K562 (cell line): ENCODE data around the gene MVB12B. TPM values are rescaled to one million over a fixed set of nuclear protein-coding genes. Genes with fewer than 3 reads are reported as not detected.

Source experiments
- ATAC-seq: fragments of 200-7000 bp; cut with Tn5 transposase; 3 replicates; pipeline ENCODE4 v1.9.1; 2020; ENCODE audit warnings: moderate library complexity
- BruUV-seq: library from RNA; stranded (reverse); fragments of 400-500 nt; replicated peaks from 2 replicates; lab custom pipeline; 2021; lab: Mats Ljungman, UMichigan
- CTCF ChIA-PET: fragments of 300-600 bp; formaldehyde crosslinking; extraction: SDS; loops from one replicate; lab custom pipeline; 2021; ENCODE audit warnings: low intra/inter-chr PET ratio; lab: Yijun Ruan, JAX
- POLR2A ChIA-PET: fragments of 300-600, 350-650 bp; sonication (Branson Sonifier 250); formaldehyde crosslinking; extraction: SDS; loops from one replicate; lab custom pipeline; 2021; ENCODE audit warnings: antibody characterized with exemption, inconsistent platforms; lab: Yijun Ruan, JAX
- DNase-seq, 4 experiments: peaks; one replicate each; pipeline versions ENCODE4 v3.0.0 to v3.0.0-alpha.2; 2011 to 2018; ENCODE audit warnings: low spot score in 3 of 4, mixed read lengths in 3 of 4; ENCODE audit errors: extremely low read depth in 1 of 4
- FAIRE-seq: peaks from 2 replicates; lab custom pipeline; 2011; peaks lifted over from hg19 to GRCh38; lab: Jason Lieb, UNC
- H2AFZ ChIP-seq: 2 replicates; pipeline ENCODE4 v1.6.0; 2011; ENCODE audit warnings: low read depth, low read length, control low read depth, inconsistent platforms
- H3K27ac ChIP-seq: fragments of 200-600 bp; 3 replicates; pipeline ENCODE4 v1.8.0; 2011; ENCODE audit warnings: low read depth, mild to moderate bottlenecking, control low read depth, inconsistent platforms, low read length, moderate library complexity, mixed read lengths; ENCODE audit errors: extremely low read depth
- H3K27me3 ChIP-seq, 2 experiments: fragments of 300-600 bp in 1 of 2; 2 replicates in 1 of 2; 3 replicates in 1 of 2; pipeline versions ENCODE4 v1.6.0 to v1.8.0; 2011; ENCODE audit warnings: inconsistent platforms in 2 of 2, low read length in 2 of 2, mild to moderate bottlenecking in 1 of 2, mixed read lengths in 1 of 2, moderate library complexity in 1 of 2; ENCODE audit not compliant: control insufficient read depth in 2 of 2, insufficient read depth in 2 of 2
- H3K36me3 ChIP-seq: fragments of 300-600 bp; 3 replicates; pipeline ENCODE4 v1.8.0; 2011; ENCODE audit warnings: mild to moderate bottlenecking, low read length, inconsistent platforms; ENCODE audit not compliant: control insufficient read depth, insufficient read depth
- H3K4me1 ChIP-seq, 2 experiments: fragments of 200-600 bp in 1 of 2; replicated peaks in 1 of 2; 2 replicates in 1 of 2; 3 replicates in 1 of 2; pipeline versions ENCODE4 v1.5.1 to v1.8.0; 2011; ENCODE audit warnings: inconsistent platforms in 2 of 2, low read length in 2 of 2, mild to moderate bottlenecking in 1 of 2, mixed read lengths in 1 of 2, moderate library complexity in 1 of 2; ENCODE audit not compliant: control insufficient read depth in 2 of 2, insufficient read depth in 2 of 2
- H3K4me2 ChIP-seq: 2 replicates; pipeline ENCODE4 v1.6.1; 2011; ENCODE audit warnings: low read length, control low read depth, inconsistent platforms, mixed read lengths; ENCODE audit not compliant: insufficient read depth
- H3K4me3 ChIP-seq: fragments of 200-600 bp; sonication (generic), shearing (Covaris generic); 2 replicates; pipeline ENCODE4 v1.5.1; 2016; ENCODE audit warnings: control low read depth, inconsistent platforms
- H3K79me2 ChIP-seq: fragments of 200-600 bp; 3 replicates; pipeline ENCODE4 v1.8.0; 2011; ENCODE audit warnings: low read length, inconsistent platforms; ENCODE audit not compliant: control insufficient read depth, insufficient read depth
- H3K9ac ChIP-seq, 2 experiments: 2 replicates each; pipeline versions ENCODE4 v1.6.0 to v1.6.1; 2011; ENCODE audit warnings: low read depth in 2 of 2, low read length in 2 of 2, control low read depth in 1 of 2, inconsistent platforms in 1 of 2, mild to moderate bottlenecking in 1 of 2, mixed read lengths in 1 of 2; ENCODE audit not compliant: insufficient read depth in 1 of 2
- H3K9me1 ChIP-seq: one replicate; pipeline ENCODE4 v1.6.0; 2011; ENCODE audit warnings: inconsistent platforms, mild to moderate bottlenecking, low read length, moderate library complexity; ENCODE audit not compliant: control insufficient read depth, insufficient read depth
- H3K9me3 ChIP-seq: replicated peaks from 2 replicates; pipeline ENCODE4 v1.5.1; 2011; ENCODE audit warnings: low read depth, low read length, inconsistent platforms; ENCODE audit not compliant: control insufficient read depth, insufficient read depth
- H4K20me1 ChIP-seq: replicated peaks from 2 replicates; pipeline ENCODE4 v1.6.1; 2011; ENCODE audit warnings: low read length, inconsistent platforms, mixed read lengths; ENCODE audit not compliant: control insufficient read depth, insufficient read depth
- COPS2 ChIP-seq: fragments of 450-650 bp; conservative IDR thresholded peaks from 2 replicates; pipeline ENCODE4 v1.6.1; 2016; ENCODE audit warnings: mild to moderate bottlenecking, moderate library complexity
- CTCFL ChIP-seq: IDR thresholded peaks from 2 replicates; pipeline ENCODE4 v1.6.1; 2011; ENCODE audit warnings: borderline replicate concordance, low read depth, mild to moderate bottlenecking, moderate library complexity, low read length; ENCODE audit not compliant: insufficient read depth, poor library complexity, severe bottlenecking
- HCFC1 ChIP-seq: IDR thresholded peaks from 2 replicates; pipeline ENCODE4 v1.6.1; 2012; ENCODE audit warnings: low read depth, low read length, improper control_type of control experiment
- HLTF ChIP-seq: fragments of 450-650 bp; IDR thresholded peaks from 2 replicates; pipeline ENCODE4 v1.6.1; 2016
- PRDM10 ChIP-seq: fragments of 450-650 bp; IDR thresholded peaks from 2 replicates; pipeline ENCODE4 v1.6.1; 2018; ENCODE audit not compliant: partially characterized antibody
- RNF2 ChIP-seq: sonication (generic); IDR thresholded peaks from 2 replicates; pipeline ENCODE4 v1.6.1; 2016
- SMAD2 ChIP-seq: fragments of 150-350 bp; IDR thresholded peaks from 2 replicates; pipeline ENCODE4 v1.6.1; 2014; ENCODE audit warnings: low read depth, mild to moderate bottlenecking, low read length
- ZNF592 ChIP-seq: fragments of 450-650 bp; IDR thresholded peaks from 2 replicates; pipeline ENCODE4 v1.6.1; 2017; ENCODE audit warnings: antibody characterized with exemption, mild to moderate bottlenecking
- ZNF639 ChIP-seq, 2 experiments: fragments of 200-800 bp in 1 of 2; sonication (Bioruptor generic) in 1 of 2; sonication (generic) in 1 of 2; formaldehyde crosslinking in 1 of 2; IDR thresholded peaks in 1 of 2; conservative IDR thresholded peaks in 1 of 2; 2 replicates each; pipeline versions ENCODE4 v1.5.0 to v1.6.1; 2016 to 2020; ENCODE audit warnings: missing compliant biosample characterization in 1 of 2, missing genetic modification characterization in 1 of 2, missing genetic modification reagents in 1 of 2
- ZSCAN32 ChIP-seq: fragments of 450-650 bp; formaldehyde crosslinking; IDR thresholded peaks from 2 replicates; pipeline ENCODE4 v1.4.0; 2020; ENCODE audit warnings: mild to moderate bottlenecking, moderate library complexity
- ZZZ3 ChIP-seq: fragments of 450-650 bp; IDR thresholded peaks from 2 replicates; pipeline ENCODE4 v1.6.1; 2016; ENCODE audit warnings: antibody characterized with exemption, mild to moderate bottlenecking, moderate library complexity
- WGBS: fragments of 100-300 bp; shearing (Covaris generic); methylation state at CpG from one replicate; pipeline ENCODE4 v1.1.6; 2016; ENCODE audit warnings: low coverage, mixed read lengths; ENCODE audit not compliant: insufficient coverage; ENCODE audit errors: missing lambda C conversion rate; 5-methylcytosine and 5-hydroxymethylcytosine counted together
- in situ Hi-C: fragments of 300-500 bp; cut with MboI; formaldehyde crosslinking; loops from 4 replicates; pipeline ENCODE4 v1.15.0; 2018; ENCODE audit warnings: inconsistent platforms, mixed read lengths
- intact Hi-C: fragments of 100-400 bp; cut with micrococcal nuclease; formaldehyde crosslinking; loops from 2 replicates; pipeline ENCODE4 v1.14.2; 2022
- polyA plus RNA-seq, 8 experiments: library from polyadenylated mRNA; depleted of rRNA in 4 of 8; stranded (reverse) in 5 of 8; unstranded in 3 of 8; fragments of >200 nt; fragmentation: Nextera tagmentation in 2 of 8; fragmentation: Illumina TruSeq in 1 of 8; extraction: Ambion mirVana in 2 of 8; extraction: Trizol in 1 of 8; gene quantifications; 2 replicates each; pipeline versions ENCODE4 v1.2.1 to v1.2.3, GENCODE V29; 2011 to 2014; ENCODE audit warnings: inconsistent platforms in 1 of 8, missing spikeins in 1 of 8
- total RNA-seq, 7 experiments: library from RNA; depleted of rRNA in 6 of 7; stranded (reverse); fragments of >200 nt in 6 of 7; fragmentation: Illumina TruSeq in 2 of 7; extraction: Trizol in 2 of 7; gene quantifications; 2 replicates each; pipeline versions ENCODE4 v1.2.1 to v1.2.3, GENCODE V29; 2011 to 2021; ENCODE audit warnings: low replicate concordance in 1 of 7

The MVB12B gene
- total and polyA plus RNA-seq, 9 of the 15 experiments (the other 6 are each of a cell fraction or from before 2014, with no cell fraction given): not detected

GRCh38 chr9:126408004-126408403 lies 81.4 kb downstream of the MVB12B start:
- POLR2A ChIA-PET: interaction anchor here (0.8 kb wide), 1 partner anchor 11 kb away, joined by 4 read pairs; no protein-coding TSS in a partner anchor
- Histone ChIP-seq H3K79me2 (no peaks in the 10 kb centered on the region), H4K20me1 (no peaks in the 10 kb centered on the region), H3K4me2 (no peak overlapping the region), H3K4me3 (no peak overlapping the region), H3K4me1 (no peaks in the 10 kb centered on the region), H3K27me3 (peaks cover 44 to 51% of the 10 kb centered on the region in 2 experiments), H3K9me1 (no peaks in the 10 kb centered on the region), H3K36me3 (no peaks in the 10 kb centered on the region), H3K27ac (no peak overlapping the region), H3K9me3 (no peaks in the 10 kb centered on the region), H3K9ac (no peak overlapping the region), H2AFZ (no peak overlapping the region)
- BruUV-seq: no TSS peak
- CTCF ChIA-PET: no interaction called here
- in situ Hi-C loops (no loop called here), intact Hi-C loops (no loop called here)
- WGBS: 9% methylated on average over 10 of the region's 10 CpGs
- FAIRE-seq (no peak), DNase-seq (no peak), ATAC-seq (no peak)
- TF ChIP-seq ZSCAN32 (CRISPR knock-in tag): no peak
- TF ChIP-seq SMAD2: no peak
- no peak for TF ChIP-seq ZZZ3
- TF ChIP-seq PRDM10: no peak
- TF ChIP-seq HLTF: no peak
- no peak for TF ChIP-seq CTCFL
- no peak for TF ChIP-seq HCFC1
- no peak for TF ChIP-seq COPS2
- no peak for TF ChIP-seq RNF2
- TF ChIP-seq ZNF592: no peak
- no peak for TF ChIP-seq ZNF639 (CRISPR knock-in tag; conservative IDR thresholded peaks at IDR 0.05 in 1 of 2, IDR thresholded peaks at IDR 0.05 in 1 of 2)
